IMR-90 (cell line): ENCODE measurements around the gene RECQL5. TPM values are rescaled to one million over a fixed set of nuclear protein-coding genes. Genes with fewer than 3 reads are reported as not detected.

Source experiments
- ATAC-seq: fragments of 200-7000 bp; cut with Tn5 transposase; 2 replicates; pipeline ENCODE4 v1.9.1; 2020; ENCODE audit warnings: low read depth, mild to moderate bottlenecking, moderate library complexity
- BruUV-seq: library from RNA; stranded (reverse); fragments of 400-500 nt; replicated peaks from 2 replicates; lab custom pipeline; 2021; lab: Mats Ljungman, UMichigan
- CTCF ChIA-PET: fragments of 300-600 bp; formaldehyde crosslinking; extraction: SDS; loops from one replicate; lab custom pipeline; 2021; ENCODE audit warnings: antibody characterized with exemption; lab: Yijun Ruan, JAX
- POLR2A ChIA-PET: fragments of 300-600 bp; sonication (Branson Sonifier 250); formaldehyde crosslinking; loops from one replicate; lab custom pipeline; 2022; ENCODE audit warnings: antibody characterized with exemption; ENCODE audit not compliant: unreplicated experiment; lab: Charles Lee
- DNase-seq: peaks from one replicate; pipeline ENCODE4 v3.0.0; 2013
- H2AFZ ChIP-seq: replicated peaks from 2 replicates; pipeline ENCODE3; 2013; ENCODE audit warnings: low read length, mild to moderate bottlenecking; ENCODE audit not compliant: poor library complexity
- H2AK5ac ChIP-seq: 2 replicates; pipeline ENCODE4 v1.6.1; 2013; ENCODE audit warnings: low read depth, low read length, inconsistent platforms
- H2AK9ac ChIP-seq: replicated peaks from 2 replicates; pipeline ENCODE3; 2013; ENCODE audit warnings: mild to moderate bottlenecking, low read depth, low read length, moderate library complexity; ENCODE audit not compliant: poor library complexity
- H2BK120ac ChIP-seq: 2 replicates; pipeline ENCODE4 v1.6.1; 2013; ENCODE audit warnings: low read depth, low read length, inconsistent platforms
- H2BK15ac ChIP-seq: 3 replicates; pipeline ENCODE4 v1.6.1; 2013; ENCODE audit warnings: low read depth, low read length, inconsistent platforms
- H2BK20ac ChIP-seq: 2 replicates; pipeline ENCODE4 v1.6.1; 2013; ENCODE audit warnings: low read depth, mild to moderate bottlenecking, inconsistent platforms, low read length, moderate library complexity
- H2BK5ac ChIP-seq: 2 replicates; pipeline ENCODE4 v1.6.1; 2013; ENCODE audit warnings: mild to moderate bottlenecking, low read depth, low read length, inconsistent platforms; ENCODE audit not compliant: poor library complexity, severe bottlenecking
- H3K14ac ChIP-seq: replicated peaks from 2 replicates; pipeline ENCODE4 v1.6.1; 2013; ENCODE audit warnings: low read depth, low read length, inconsistent platforms
- H3K18ac ChIP-seq: 2 replicates; pipeline ENCODE4 v1.6.1; 2013; ENCODE audit warnings: low read depth, low read length, control low read depth
- H3K23ac ChIP-seq: 2 replicates; pipeline ENCODE4 v1.6.1; 2013; ENCODE audit warnings: low read depth, low read length, inconsistent platforms
- H3K27ac ChIP-seq: 2 replicates; pipeline ENCODE4 v1.5.1; 2013; ENCODE audit warnings: mild to moderate bottlenecking, control low read depth, low read length; ENCODE audit not compliant: insufficient read depth
- H3K27me3 ChIP-seq: 2 replicates; pipeline ENCODE4 v1.6.1; 2013; ENCODE audit warnings: low read length; ENCODE audit not compliant: control insufficient read depth, insufficient read depth
- H3K36me3 ChIP-seq: 2 replicates; pipeline ENCODE4 v1.6.1; 2013; ENCODE audit warnings: low read length, mixed read lengths; ENCODE audit not compliant: control insufficient read depth, insufficient read depth
- H3K4ac ChIP-seq: 2 replicates; pipeline ENCODE4 v1.6.1; 2013; ENCODE audit warnings: low read depth, low read length, inconsistent platforms
- H3K4me1 ChIP-seq: 2 replicates; pipeline ENCODE4 v1.6.1; 2013; ENCODE audit warnings: low read length, mixed read lengths; ENCODE audit not compliant: control insufficient read depth, insufficient read depth
- H3K4me2 ChIP-seq: 2 replicates; pipeline ENCODE4 v1.6.1; 2013; ENCODE audit warnings: low read depth, mild to moderate bottlenecking, control low read depth, low read length, moderate library complexity
- H3K4me3 ChIP-seq: 2 replicates; pipeline ENCODE4 v1.5.1; 2013; ENCODE audit warnings: low read depth, mild to moderate bottlenecking, control low read depth, low read length, moderate library complexity; ENCODE audit not compliant: insufficient read depth
- H3K56ac ChIP-seq: 2 replicates; pipeline ENCODE4 v1.6.1; 2013; ENCODE audit warnings: low read length, inconsistent platforms; ENCODE audit not compliant: insufficient read depth; ENCODE audit errors: extremely low read depth
- H3K79me1 ChIP-seq, 2 experiments: 2 replicates each; pipeline ENCODE4 v1.6.1; 2013; ENCODE audit warnings: low read length in 2 of 2, inconsistent platforms in 1 of 2, low read depth in 1 of 2
- H3K9ac ChIP-seq: 2 replicates; pipeline ENCODE4 v1.6.1; 2013; ENCODE audit warnings: low read depth, low read length, control low read depth
- H3K9me1 ChIP-seq: 2 replicates; pipeline ENCODE4 v1.6.1; 2013; ENCODE audit warnings: low read length, inconsistent platforms; ENCODE audit not compliant: insufficient read depth
- H3K9me3 ChIP-seq: 2 replicates; pipeline ENCODE4 v1.6.1; 2013; ENCODE audit warnings: low read length; ENCODE audit not compliant: control insufficient read depth, insufficient read depth
- H4K20me1 ChIP-seq: 2 replicates; pipeline ENCODE4 v1.6.1; 2013; ENCODE audit warnings: low read length, inconsistent platforms; ENCODE audit not compliant: insufficient read depth
- H4K5ac ChIP-seq: 2 replicates; pipeline ENCODE4 v1.6.1; 2013; ENCODE audit warnings: mild to moderate bottlenecking, low read depth, low read length, control low read depth
- H4K8ac ChIP-seq, 2 experiments: 2 replicates each; pipeline ENCODE4 v1.6.1; 2013; ENCODE audit warnings: low read depth in 2 of 2, low read length in 2 of 2, control low read depth in 1 of 2, inconsistent platforms in 1 of 2
- H4K91ac ChIP-seq: 2 replicates; pipeline ENCODE4 v1.6.1; 2013; ENCODE audit warnings: low read depth, low read length, inconsistent platforms; ENCODE audit not compliant: insufficient read depth
- CTCF ChIP-seq: conservative IDR thresholded peaks from 2 replicates; pipeline ENCODE4 v1.5.1; 2012; ENCODE audit warnings: mild to moderate bottlenecking, low read depth, low read length, improper control_type of control experiment
- MAZ ChIP-seq: IDR thresholded peaks from 2 replicates; pipeline ENCODE4 v1.6.1; 2012; ENCODE audit warnings: low read depth, mild to moderate bottlenecking, low read length, improper control_type of control experiment, moderate library complexity, borderline replicate concordance
- SMC3 ChIP-seq: fragments of 150-350 bp; IDR thresholded peaks from 2 replicates; pipeline ENCODE4 v1.6.1; 2016; ENCODE audit warnings: low read depth, mild to moderate bottlenecking, antibody characterized with exemption, low read length, moderate library complexity
- WGBS, 2 experiments: methylation state at CpG; one replicate each; pipeline versions ENCODE4 v1.1.5 to v1.1.7; 2013; ENCODE audit warnings: missing lambda C conversion rate in 2 of 2; ENCODE audit not compliant: insufficient read length in 1 of 2; ENCODE audit errors: extremely low coverage in 2 of 2; 5-methylcytosine and 5-hydroxymethylcytosine counted together
- dilution Hi-C: fragments of 300-500 bp; cut with HindIII; formaldehyde crosslinking; loops from one replicate; pipeline ENCODE4 v1.14.3; 2018; ENCODE audit warnings: low sequenced_read_pairs; ENCODE audit not compliant: unreplicated experiment
- in situ Hi-C: fragments of 300-500 bp; cut with MboI; formaldehyde crosslinking; loops from 3 replicates; pipeline ENCODE4 v1.14.3; 2019; ENCODE audit warnings: low sequenced_read_pairs, inconsistent platforms, mixed read lengths
- intact Hi-C: fragments of 100-400 bp; cut with micrococcal nuclease; formaldehyde crosslinking; loops from 2 replicates; pipeline ENCODE4 v1.10.0; 2022
- polyA plus RNA-seq, 3 experiments: library from polyadenylated mRNA; depleted of rRNA; stranded (reverse); fragments of >200 nt; gene quantifications; 2 replicates each; pipeline ENCODE4 v1.2.3, GENCODE V29; 2012; ENCODE audit warnings: low replicate concordance in 1 of 3
- total RNA-seq: library from RNA; depleted of rRNA; stranded (reverse); fragments of >200 nt; gene quantifications from 2 replicates; pipeline ENCODE4 v1.2.3, GENCODE V29; 2012

The RECQL5 gene
- total and polyA plus RNA-seq, 2 of the 4 experiments (the other 2 are of a cell fraction), result 7.3 to 23.7 TPM

- no peak overlapping the region for H2AK5ac ChIP-seq
- no peak overlapping the region for H4K8ac ChIP-seq
- WGBS, 2 experiments, result 94% methylated on average over 3 of the region's 7 CpGs; no CpG with 5 or more reads in 1 of the 2 experiments
- H3K14ac ChIP-seq, result no peak overlapping the region
- no peak overlapping the region for H3K4ac ChIP-seq
- H2AK9ac ChIP-seq, result no peak overlapping the region
- POLR2A ChIA-PET, result no interaction called here
- H3K27ac ChIP-seq, result no peak overlapping the region
- no peak overlapping the region for H3K9ac ChIP-seq
- H3K9me1 ChIP-seq, result no peaks in the 10 kb centered on the region
- no peak overlapping the region for H3K56ac ChIP-seq
- H3K9me3 ChIP-seq, result no peaks in the 10 kb centered on the region
- no peak overlapping the region for H3K23ac ChIP-seq
- H4K5ac ChIP-seq, result no peak overlapping the region
- H4K20me1 ChIP-seq, result no peaks in the 10 kb centered on the region
- H3K4me1 ChIP-seq, result no peaks in the 10 kb centered on the region
- H2BK20ac ChIP-seq, result no peak overlapping the region
- DNase-seq, result no peak
- H2BK5ac ChIP-seq, result no peak overlapping the region
- in situ Hi-C loops (no loop called here), intact Hi-C loops (no loop called here), dilution Hi-C loops (no loop called here)
- H2BK120ac ChIP-seq, result no peak overlapping the region
- no peaks in the 10 kb centered on the region; a peak in 1 of 4 replicates for H3K79me1 ChIP-seq
- no peak for ATAC-seq
- CTCF ChIA-PET, result interaction anchor here (0.9 kb wide), 1 partner anchor 100 kb away, joined by 3 read pairs; no protein-coding TSS in a partner anchor
- no peak overlapping the region for H2BK15ac ChIP-seq
- BruUV-seq, result no TSS peak
- H2AFZ ChIP-seq, result no peak overlapping the region
- H4K91ac ChIP-seq, result no peak overlapping the region
- no peak overlapping the region for H3K4me2 ChIP-seq
- H3K4me3 ChIP-seq, result no peak overlapping the region
- no peak overlapping the region for H3K18ac ChIP-seq
- TF ChIP-seq SMC3, result no peak
- TF ChIP-seq CTCF, result no peak
- no peak for TF ChIP-seq MAZ
- no peaks in the 10 kb centered on the region for H3K27me3 ChIP-seq
- peaks cover 27% of the 10 kb centered on the region for H3K36me3 ChIP-seq
Measured at GRCh38 chr17:75647061-75647460, 19.9 kb downstream of the RECQL5 start.
